Measurements from ENCODE around the gene DYRK1A.

Gene DYRK1A

DNA sequence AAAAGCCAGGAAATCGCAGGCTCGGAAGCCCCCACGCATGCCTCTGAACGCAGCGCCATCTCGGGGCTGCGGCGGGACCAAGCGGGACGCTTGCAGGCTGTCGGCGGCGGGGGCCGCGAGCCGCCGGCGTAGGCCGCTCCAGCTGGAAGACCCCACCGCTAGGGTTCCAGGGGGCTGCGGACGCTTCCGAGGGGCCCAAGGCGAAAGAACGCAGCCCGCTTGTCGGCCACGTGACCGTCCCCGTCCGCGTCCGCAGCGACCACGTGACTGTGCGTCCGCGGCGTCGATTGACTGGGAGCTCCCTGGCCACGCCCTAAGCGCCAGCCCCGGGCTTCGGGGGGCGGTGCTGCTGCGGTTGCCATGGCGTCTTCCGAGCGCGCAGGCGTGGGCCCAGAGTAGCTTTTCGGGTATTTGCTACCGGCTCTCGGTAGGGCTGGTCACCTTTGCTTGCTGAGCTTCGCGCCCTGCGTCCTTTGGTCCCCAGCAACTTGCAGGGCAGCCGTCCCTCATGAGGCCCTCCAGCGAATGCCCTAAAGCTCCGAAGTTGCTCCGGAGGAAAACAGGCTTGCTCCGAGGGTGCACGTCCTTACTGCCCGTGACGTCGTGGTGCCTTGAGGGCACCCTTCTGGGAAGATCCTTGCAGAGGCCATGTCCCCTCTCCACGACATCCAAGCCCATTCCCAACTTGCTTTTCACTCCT lies 197.2 kb downstream of the DYRK1A start:
- Histone ChIP-seq H3K4me1 (ENCODE audit: control insufficient read depth, insufficient read depth, low read length) (no peaks in the 10 kb centered on the region; the same call in 1 of the 2 replicates), H3K27ac (ENCODE audit: extremely low read depth, low read depth, low read length) (peak overlapping the region; percentile 67), H3K36me3 (ENCODE audit: control insufficient read depth in 2 of 2, insufficient read depth in 1 of 2, low read length in 2 of 2) (no peaks in the 10 kb centered on the region), H3K4me3 (ENCODE audit: low read depth, low read length) (peak overlapping the region; percentile 46), H3K9me3 (ENCODE audit: control insufficient read depth, insufficient read depth, low read depth, low read length) (no peaks in the 10 kb centered on the region)
- ChIA-PET POLR2A (interaction anchor here (0.5 to 2.1 kb wide), 33 partner anchors 9 to 1784 kb away, joined by 3 to 23 read pairs (median 4); partner anchors contain the start of genes DYRK1A and VPS26C), CTCF (interaction anchor here (0.6 to 1.8 kb wide), 17 partner anchors 8 to 1504 kb away, joined by 3 to 7 read pairs (median 4); no protein-coding TSS in a partner anchor)
- no peak for TF ChIP-seq ZNF501 (tag by site-specific recombination; IDR thresholded peaks at IDR 0.05)
- 0 out of 2 replicates have a peak, but pooled peaks have one; percentile 49 for TF ChIP-seq ZNF266 (tag by site-specific recombination; IDR thresholded peaks at IDR 0.05; ENCODE audit: low read depth)
- TF ChIP-seq, protein P1, sequence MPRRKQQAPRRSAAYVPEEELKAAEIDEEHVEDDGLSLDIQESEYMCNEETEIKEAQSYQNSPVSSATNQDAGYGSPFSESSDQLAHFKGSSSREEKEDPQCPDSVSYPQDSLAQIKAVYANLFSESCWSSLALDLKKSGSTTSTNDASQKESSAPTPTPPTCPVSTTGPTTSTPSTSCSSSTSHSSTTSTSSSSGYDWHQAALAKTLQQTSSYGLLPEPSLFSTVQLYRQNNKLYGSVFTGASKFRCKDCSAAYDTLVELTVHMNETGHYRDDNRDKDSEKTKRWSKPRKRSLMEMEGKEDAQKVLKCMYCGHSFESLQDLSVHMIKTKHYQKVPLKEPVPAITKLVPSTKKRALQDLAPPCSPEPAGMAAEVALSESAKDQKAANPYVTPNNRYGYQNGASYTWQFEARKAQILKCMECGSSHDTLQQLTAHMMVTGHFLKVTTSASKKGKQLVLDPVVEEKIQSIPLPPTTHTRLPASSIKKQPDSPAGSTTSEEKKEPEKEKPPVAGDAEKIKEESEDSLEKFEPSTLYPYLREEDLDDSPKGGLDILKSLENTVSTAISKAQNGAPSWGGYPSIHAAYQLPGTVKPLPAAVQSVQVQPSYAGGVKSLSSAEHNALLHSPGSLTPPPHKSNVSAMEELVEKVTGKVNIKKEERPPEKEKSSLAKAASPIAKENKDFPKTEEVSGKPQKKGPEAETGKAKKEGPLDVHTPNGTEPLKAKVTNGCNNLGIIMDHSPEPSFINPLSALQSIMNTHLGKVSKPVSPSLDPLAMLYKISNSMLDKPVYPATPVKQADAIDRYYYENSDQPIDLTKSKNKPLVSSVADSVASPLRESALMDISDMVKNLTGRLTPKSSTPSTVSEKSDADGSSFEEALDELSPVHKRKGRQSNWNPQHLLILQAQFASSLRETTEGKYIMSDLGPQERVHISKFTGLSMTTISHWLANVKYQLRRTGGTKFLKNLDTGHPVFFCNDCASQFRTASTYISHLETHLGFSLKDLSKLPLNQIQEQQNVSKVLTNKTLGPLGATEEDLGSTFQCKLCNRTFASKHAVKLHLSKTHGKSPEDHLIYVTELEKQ (tag by site-specific recombination; IDR thresholded peaks at IDR 0.05; ENCODE audit: borderline replicate concordance), result no peak
- 0 out of 2 replicates have a peak, but pooled peaks have one; percentile 4 for TF ChIP-seq ZNF24 (tag by site-specific recombination; IDR thresholded peaks at IDR 0.05)
- TF ChIP-seq, protein P2, sequence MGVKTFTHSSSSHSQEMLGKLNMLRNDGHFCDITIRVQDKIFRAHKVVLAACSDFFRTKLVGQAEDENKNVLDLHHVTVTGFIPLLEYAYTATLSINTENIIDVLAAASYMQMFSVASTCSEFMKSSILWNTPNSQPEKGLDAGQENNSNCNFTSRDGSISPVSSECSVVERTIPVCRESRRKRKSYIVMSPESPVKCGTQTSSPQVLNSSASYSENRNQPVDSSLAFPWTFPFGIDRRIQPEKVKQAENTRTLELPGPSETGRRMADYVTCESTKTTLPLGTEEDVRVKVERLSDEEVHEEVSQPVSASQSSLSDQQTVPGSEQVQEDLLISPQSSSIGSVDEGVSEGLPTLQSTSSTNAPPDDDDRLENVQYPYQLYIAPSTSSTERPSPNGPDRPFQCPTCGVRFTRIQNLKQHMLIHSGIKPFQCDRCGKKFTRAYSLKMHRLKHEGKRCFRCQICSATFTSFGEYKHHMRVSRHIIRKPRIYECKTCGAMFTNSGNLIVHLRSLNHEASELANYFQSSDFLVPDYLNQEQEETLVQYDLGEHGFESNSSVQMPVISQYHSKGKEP (tag by site-specific recombination; IDR thresholded peaks at IDR 0.05), result peak; percentile 36; the same call in 1 of the 2 replicates
- 0 out of 2 replicates have a peak, but pooled peaks have one; percentile 33 for TF ChIP-seq ZNF155 (tag by site-specific recombination; IDR thresholded peaks at IDR 0.05)
- TF ChIP-seq, protein P3, sequence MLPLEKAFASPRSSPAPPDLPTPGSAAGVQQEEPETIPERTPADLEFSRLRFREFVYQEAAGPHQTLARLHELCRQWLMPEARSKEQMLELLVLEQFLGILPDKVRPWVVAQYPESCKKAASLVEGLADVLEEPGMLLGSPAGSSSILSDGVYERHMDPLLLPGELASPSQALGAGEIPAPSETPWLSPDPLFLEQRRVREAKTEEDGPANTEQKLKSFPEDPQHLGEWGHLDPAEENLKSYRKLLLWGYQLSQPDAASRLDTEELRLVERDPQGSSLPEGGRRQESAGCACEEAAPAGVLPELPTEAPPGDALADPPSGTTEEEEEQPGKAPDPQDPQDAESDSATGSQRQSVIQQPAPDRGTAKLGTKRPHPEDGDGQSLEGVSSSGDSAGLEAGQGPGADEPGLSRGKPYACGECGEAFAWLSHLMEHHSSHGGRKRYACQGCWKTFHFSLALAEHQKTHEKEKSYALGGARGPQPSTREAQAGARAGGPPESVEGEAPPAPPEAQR (tag by site-specific recombination; IDR thresholded peaks at IDR 0.05), result no peak
- TF ChIP-seq, protein P4, sequence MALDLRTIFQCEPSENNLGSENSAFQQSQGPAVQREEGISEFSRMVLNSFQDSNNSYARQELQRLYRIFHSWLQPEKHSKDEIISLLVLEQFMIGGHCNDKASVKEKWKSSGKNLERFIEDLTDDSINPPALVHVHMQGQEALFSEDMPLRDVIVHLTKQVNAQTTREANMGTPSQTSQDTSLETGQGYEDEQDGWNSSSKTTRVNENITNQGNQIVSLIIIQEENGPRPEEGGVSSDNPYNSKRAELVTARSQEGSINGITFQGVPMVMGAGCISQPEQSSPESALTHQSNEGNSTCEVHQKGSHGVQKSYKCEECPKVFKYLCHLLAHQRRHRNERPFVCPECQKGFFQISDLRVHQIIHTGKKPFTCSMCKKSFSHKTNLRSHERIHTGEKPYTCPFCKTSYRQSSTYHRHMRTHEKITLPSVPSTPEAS (tag by site-specific recombination; IDR thresholded peaks at IDR 0.05), result no peak
- no peak for TF ChIP-seq IKZF3 (tag by site-specific recombination; IDR thresholded peaks at IDR 0.05)
- no peak for TF ChIP-seq ZNF202 (tag by site-specific recombination; IDR thresholded peaks at IDR 0.05; ENCODE audit: borderline replicate concordance)
- TF ChIP-seq ZNF423 (tag by site-specific recombination; IDR thresholded peaks at IDR 0.05), result no peak
- peak; percentile 3; the same call in 1 of the 2 replicates for TF ChIP-seq ZNF146 (tag by site-specific recombination; IDR thresholded peaks at IDR 0.05)
- TF ChIP-seq, protein P5, sequence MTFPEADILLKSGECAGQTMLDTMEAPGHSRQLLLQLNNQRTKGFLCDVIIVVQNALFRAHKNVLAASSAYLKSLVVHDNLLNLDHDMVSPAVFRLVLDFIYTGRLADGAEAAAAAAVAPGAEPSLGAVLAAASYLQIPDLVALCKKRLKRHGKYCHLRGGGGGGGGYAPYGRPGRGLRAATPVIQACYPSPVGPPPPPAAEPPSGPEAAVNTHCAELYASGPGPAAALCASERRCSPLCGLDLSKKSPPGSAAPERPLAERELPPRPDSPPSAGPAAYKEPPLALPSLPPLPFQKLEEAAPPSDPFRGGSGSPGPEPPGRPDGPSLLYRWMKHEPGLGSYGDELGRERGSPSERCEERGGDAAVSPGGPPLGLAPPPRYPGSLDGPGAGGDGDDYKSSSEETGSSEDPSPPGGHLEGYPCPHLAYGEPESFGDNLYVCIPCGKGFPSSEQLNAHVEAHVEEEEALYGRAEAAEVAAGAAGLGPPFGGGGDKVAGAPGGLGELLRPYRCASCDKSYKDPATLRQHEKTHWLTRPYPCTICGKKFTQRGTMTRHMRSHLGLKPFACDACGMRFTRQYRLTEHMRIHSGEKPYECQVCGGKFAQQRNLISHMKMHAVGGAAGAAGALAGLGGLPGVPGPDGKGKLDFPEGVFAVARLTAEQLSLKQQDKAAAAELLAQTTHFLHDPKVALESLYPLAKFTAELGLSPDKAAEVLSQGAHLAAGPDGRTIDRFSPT (tag by site-specific recombination; IDR thresholded peaks at IDR 0.05), result no peak
- TF ChIP-seq SCRT2 (tag by site-specific recombination; IDR thresholded peaks at IDR 0.05), result no peak
- TF ChIP-seq, protein P6, sequence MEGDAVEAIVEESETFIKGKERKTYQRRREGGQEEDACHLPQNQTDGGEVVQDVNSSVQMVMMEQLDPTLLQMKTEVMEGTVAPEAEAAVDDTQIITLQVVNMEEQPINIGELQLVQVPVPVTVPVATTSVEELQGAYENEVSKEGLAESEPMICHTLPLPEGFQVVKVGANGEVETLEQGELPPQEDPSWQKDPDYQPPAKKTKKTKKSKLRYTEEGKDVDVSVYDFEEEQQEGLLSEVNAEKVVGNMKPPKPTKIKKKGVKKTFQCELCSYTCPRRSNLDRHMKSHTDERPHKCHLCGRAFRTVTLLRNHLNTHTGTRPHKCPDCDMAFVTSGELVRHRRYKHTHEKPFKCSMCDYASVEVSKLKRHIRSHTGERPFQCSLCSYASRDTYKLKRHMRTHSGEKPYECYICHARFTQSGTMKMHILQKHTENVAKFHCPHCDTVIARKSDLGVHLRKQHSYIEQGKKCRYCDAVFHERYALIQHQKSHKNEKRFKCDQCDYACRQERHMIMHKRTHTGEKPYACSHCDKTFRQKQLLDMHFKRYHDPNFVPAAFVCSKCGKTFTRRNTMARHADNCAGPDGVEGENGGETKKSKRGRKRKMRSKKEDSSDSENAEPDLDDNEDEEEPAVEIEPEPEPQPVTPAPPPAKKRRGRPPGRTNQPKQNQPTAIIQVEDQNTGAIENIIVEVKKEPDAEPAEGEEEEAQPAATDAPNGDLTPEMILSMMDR (tag by site-specific recombination; IDR thresholded peaks at IDR 0.05), result peak; percentile 98
- TF ChIP-seq KLF7 (tag by site-specific recombination; IDR thresholded peaks at IDR 0.05; ENCODE audit: borderline replicate concordance), result no peak
- TF ChIP-seq, protein P7, sequence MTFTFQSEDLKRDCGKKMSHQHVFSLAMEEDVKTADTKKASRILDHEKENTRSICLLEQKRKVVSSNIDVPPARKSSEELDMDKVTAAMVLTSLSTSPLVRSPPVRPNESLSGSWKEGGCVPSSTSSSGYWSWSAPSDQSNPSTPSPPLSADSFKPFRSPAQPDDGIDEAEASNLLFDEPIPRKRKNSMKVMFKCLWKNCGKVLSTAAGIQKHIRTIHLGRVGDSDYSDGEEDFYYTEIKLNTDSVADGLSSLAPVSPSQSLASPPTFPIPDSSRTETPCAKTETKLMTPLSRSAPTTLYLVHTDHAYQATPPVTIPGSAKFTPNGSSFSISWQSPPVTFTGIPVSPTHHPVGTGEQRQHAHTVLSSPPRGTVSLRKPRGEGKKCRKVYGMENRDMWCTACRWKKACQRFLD (tag by site-specific recombination; IDR thresholded peaks at IDR 0.05), result no peak
- TF ChIP-seq, protein P8, sequence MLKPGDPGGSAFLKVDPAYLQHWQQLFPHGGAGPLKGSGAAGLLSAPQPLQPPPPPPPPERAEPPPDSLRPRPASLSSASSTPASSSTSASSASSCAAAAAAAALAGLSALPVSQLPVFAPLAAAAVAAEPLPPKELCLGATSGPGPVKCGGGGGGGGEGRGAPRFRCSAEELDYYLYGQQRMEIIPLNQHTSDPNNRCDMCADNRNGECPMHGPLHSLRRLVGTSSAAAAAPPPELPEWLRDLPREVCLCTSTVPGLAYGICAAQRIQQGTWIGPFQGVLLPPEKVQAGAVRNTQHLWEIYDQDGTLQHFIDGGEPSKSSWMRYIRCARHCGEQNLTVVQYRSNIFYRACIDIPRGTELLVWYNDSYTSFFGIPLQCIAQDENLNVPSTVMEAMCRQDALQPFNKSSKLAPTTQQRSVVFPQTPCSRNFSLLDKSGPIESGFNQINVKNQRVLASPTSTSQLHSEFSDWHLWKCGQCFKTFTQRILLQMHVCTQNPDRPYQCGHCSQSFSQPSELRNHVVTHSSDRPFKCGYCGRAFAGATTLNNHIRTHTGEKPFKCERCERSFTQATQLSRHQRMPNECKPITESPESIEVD (tag by site-specific recombination; IDR thresholded peaks at IDR 0.05), result no peak
- TF ChIP-seq ZFP3 (tag by site-specific recombination; IDR thresholded peaks at IDR 0.05; ENCODE audit: low read depth), result no peak
- peak; percentile 81; the same call in 1 of the 2 replicates for TF ChIP-seq GLI4 (tag by site-specific recombination; IDR thresholded peaks at IDR 0.05)
- no peak for TF ChIP-seq ZNF416 (tag by site-specific recombination; IDR thresholded peaks at IDR 0.05)

All from HEK293 (cell line).